GM23248 (cell line): ENCODE data around the gene DNAL4. TPM values are rescaled to one million over a fixed set of nuclear protein-coding genes. Genes with fewer than 3 reads are reported as not detected.

Experiments
- DNase-seq: peaks from one replicate; pipeline ENCODE4 v3.0.0-alpha.2; 2015
- H2AFZ ChIP-seq: fragments of 200-600 bp; sonication (generic); 2 replicates; pipeline ENCODE4 v1.6.1; 2016; ENCODE audit warnings: antibody characterized with exemption
- H3F3A ChIP-seq: fragments of 200-600 bp; sonication (generic); 2 replicates; pipeline ENCODE4 v1.6.1; 2016; ENCODE audit warnings: mild to moderate bottlenecking, antibody characterized with exemption, mixed run types; ENCODE audit not compliant: insufficient read depth
- H3K27ac ChIP-seq: fragments of 200-600 bp; sonication (generic); 2 replicates; pipeline ENCODE4 v1.5.1; 2016; ENCODE audit warnings: mild to moderate bottlenecking
- H3K27me3 ChIP-seq: fragments of 200-600 bp; sonication (generic); replicated peaks from 2 replicates; pipeline ENCODE4 v1.6.1; 2016; ENCODE audit warnings: mild to moderate bottlenecking; ENCODE audit not compliant: insufficient read depth
- H3K36me3 ChIP-seq: fragments of 200-600 bp; sonication (generic); 2 replicates; pipeline ENCODE4 v1.6.1; 2016; ENCODE audit warnings: low read depth, mild to moderate bottlenecking
- H3K4me1 ChIP-seq: fragments of 200-600 bp; sonication (generic); 2 replicates; pipeline ENCODE4 v1.6.1; 2016; ENCODE audit warnings: mild to moderate bottlenecking; ENCODE audit not compliant: insufficient read depth
- H3K4me2 ChIP-seq: fragments of 200-600 bp; sonication (generic); one replicate; pipeline ENCODE4 v1.6.1; 2016; ENCODE audit warnings: mild to moderate bottlenecking; ENCODE audit not compliant: unreplicated experiment
- H3K4me3 ChIP-seq: fragments of 200-600 bp; sonication (generic); 2 replicates; pipeline ENCODE4 v1.5.1; 2016; ENCODE audit warnings: mild to moderate bottlenecking
- H3K79me2 ChIP-seq: fragments of 200-600 bp; sonication (generic); 2 replicates; pipeline ENCODE4 v1.6.1; 2016; ENCODE audit warnings: mild to moderate bottlenecking; ENCODE audit not compliant: insufficient read depth
- H3K9ac ChIP-seq: fragments of 200-600 bp; sonication (generic); 2 replicates; pipeline ENCODE4 v1.6.1; 2016; ENCODE audit warnings: mild to moderate bottlenecking
- H3K9me2 ChIP-seq: fragments of 200-600 bp; sonication (generic); 2 replicates; pipeline ENCODE4 v1.6.1; 2016; ENCODE audit warnings: mixed run types, mild to moderate bottlenecking, moderate library complexity; ENCODE audit not compliant: insufficient read depth
- H3K9me3 ChIP-seq: fragments of 200-600 bp; sonication (generic); one replicate; pipeline ENCODE4 v1.6.1; 2017; ENCODE audit warnings: low read depth
- H4K20me1 ChIP-seq: fragments of 200-600 bp; sonication (generic); 2 replicates; pipeline ENCODE4 v1.6.0; 2016; ENCODE audit not compliant: insufficient read depth
- EZH2 ChIP-seq: fragments of 200-600 bp; sonication (generic); IDR thresholded peaks from 2 replicates; pipeline ENCODE4 v1.6.1; 2018; ENCODE audit warnings: antibody characterized with exemption, mild to moderate bottlenecking; ENCODE audit not compliant: insufficient read depth, poor library complexity, severe bottlenecking
- EZH2phosphoT487 ChIP-seq: fragments of 200-600 bp; sonication (generic); IDR thresholded peaks from 2 replicates; pipeline ENCODE4 v1.6.1; 2018; ENCODE audit warnings: antibody characterized with exemption, moderate library complexity, mild to moderate bottlenecking, low read depth; ENCODE audit not compliant: insufficient read depth
- WGBS, 2 experiments: methylation state at CpG; one replicate each; pipeline ENCODE4 v1.1.6; 2015 to 2017; ENCODE audit warnings: low lambda C conversion rate in 2 of 2, low coverage in 1 of 2; ENCODE audit errors: missing lambda C conversion rate in 2 of 2; 5-methylcytosine and 5-hydroxymethylcytosine counted together
- in situ Hi-C: fragments of 300-500 bp; cut with MboI; formaldehyde crosslinking; loops from 2 replicates; pipeline ENCODE4 v1.15.0; 2020
- polyA plus RNA-seq: library from polyadenylated mRNA; unstranded; fragments of >200 nt; fragmentation: Nextera tagmentation; extraction: Ambion mirVana; gene quantifications from 2 replicates; pipeline ENCODE4 v1.2.1, GENCODE V29; 2016
- total RNA-seq: library from RNA; depleted of rRNA; stranded (reverse); fragments of >200 nt; shearing (Covaris generic); gene quantifications from 2 replicates; pipeline ENCODE4 v1.2.3, GENCODE V29; 2014

Gene DNAL4
- total and polyA plus RNA-seq, 2 experiments from 2014 or later, result 14.2 to 18.9 TPM

- no peak for DNase-seq
- H3K4me3 ChIP-seq, result no peak overlapping the region
- TF ChIP-seq EZH2phosphoT487 (no peak), EZH2 (no peak)
- no peaks in the 10 kb centered on the region for H3K27me3 ChIP-seq
- H3K9ac ChIP-seq, result no peak overlapping the region
- no peak overlapping the region for H3K27ac ChIP-seq
- no peaks in the 10 kb centered on the region for H3K4me1 ChIP-seq
- no peak overlapping the region for H3K4me2 ChIP-seq
- no peaks in the 10 kb centered on the region for H3F3A ChIP-seq
- 75 to 77% methylated on average over 4 to 6 of the region's 6 CpGs for WGBS, 2 experiments
- no peaks in the 10 kb centered on the region for H4K20me1 ChIP-seq
- no peaks in the 10 kb centered on the region for H3K79me2 ChIP-seq
- in situ Hi-C loops, result no loop called here
- H3K9me3 ChIP-seq, result no peaks in the 10 kb centered on the region
- H3K36me3 ChIP-seq, result no peaks in the 10 kb centered on the region
- H2AFZ ChIP-seq, result no peak overlapping the region
- no peaks in the 10 kb centered on the region for H3K9me2 ChIP-seq
These were observed 17.9 kb downstream of the DNAL4 start for GRCh38 chr22:38776086-38776485.

GRCh38 chr22:38775656-38776055 lies 18.3 kb downstream of the DNAL4 start:
- no peaks in the 10 kb centered on the region for H3K4me1 ChIP-seq
- DNase-seq, result no peak
- TF ChIP-seq EZH2, result no peak
- TF ChIP-seq EZH2phosphoT487, result no peak
- no peaks in the 10 kb centered on the region for H3K9me3 ChIP-seq
- no peak overlapping the region for H3K4me2 ChIP-seq
- no peak overlapping the region for H2AFZ ChIP-seq
- H3K9me2 ChIP-seq, result no peaks in the 10 kb centered on the region
- no peaks in the 10 kb centered on the region for H4K20me1 ChIP-seq
- in situ Hi-C loops, result no loop called here
- no peaks in the 10 kb centered on the region for H3K27me3 ChIP-seq
- no peaks in the 10 kb centered on the region for H3F3A ChIP-seq
- H3K4me3 ChIP-seq, result no peak overlapping the region
- no peak overlapping the region for H3K27ac ChIP-seq
- 69 to 73% methylated on average over 13 of the region's 13 CpGs for WGBS, 2 experiments
- H3K79me2 ChIP-seq, result no peaks in the 10 kb centered on the region
- H3K36me3 ChIP-seq, result no peaks in the 10 kb centered on the region
- H3K9ac ChIP-seq, result no peak overlapping the region

- no peak for DNase-seq
- H3K9me2 ChIP-seq, result no peaks in the 10 kb centered on the region
- H4K20me1 ChIP-seq, result no peaks in the 10 kb centered on the region
- H3K9ac ChIP-seq, result no peak overlapping the region
- H3K79me2 ChIP-seq, result no peaks in the 10 kb centered on the region
- H3K4me3 ChIP-seq, result no peak overlapping the region
- no peak overlapping the region for H3K27ac ChIP-seq
- H3K27me3 ChIP-seq, result no peaks in the 10 kb centered on the region
- H3K36me3 ChIP-seq, result no peaks in the 10 kb centered on the region
- no peaks in the 10 kb centered on the region for H3K9me3 ChIP-seq
- TF ChIP-seq EZH2phosphoT487 (no peak), EZH2 (no peak)
- H2AFZ ChIP-seq, result no peak overlapping the region
- H3F3A ChIP-seq, result no peaks in the 10 kb centered on the region
- no peak overlapping the region for H3K4me2 ChIP-seq
- no peaks in the 10 kb centered on the region for H3K4me1 ChIP-seq
- 60 to 64% methylated on average over 10 to 11 of the region's 11 CpGs for WGBS, 2 experiments
- in situ Hi-C loops, result no loop called here
These were observed 19.3 kb downstream of the DNAL4 start for GRCh38 chr22:38774496-38775166.

GRCh38 chr22:38773363-38773946 lies 20.5 kb downstream of the DNAL4 start:
- Histone ChIP-seq H3K4me3 (no peak overlapping the region), H4K20me1 (no peaks in the 10 kb centered on the region), H3K9me3 (no peaks in the 10 kb centered on the region), H3K9ac (no peak overlapping the region), H3K79me2 (no peaks in the 10 kb centered on the region), H3K4me2 (no peak overlapping the region), H3K27ac (no peak overlapping the region), H3K9me2 (no peaks in the 10 kb centered on the region), H3K4me1 (no peaks in the 10 kb centered on the region), H3K36me3 (no peaks in the 10 kb centered on the region), H2AFZ (no peak overlapping the region), H3K27me3 (no peaks in the 10 kb centered on the region), H3F3A (no peaks in the 10 kb centered on the region)
- 91 to 92% methylated on average over 4 of the region's 4 CpGs for WGBS, 2 experiments
- no peak for TF ChIP-seq EZH2
- no peak for TF ChIP-seq EZH2phosphoT487
- in situ Hi-C loops, result no loop called here
- no peak for DNase-seq

GRCh38 chr22:38772623-38772873 lies 21.4 kb downstream of the DNAL4 start:
- Histone ChIP-seq H3K27me3 (no peaks in the 10 kb centered on the region), H2AFZ (no peak overlapping the region), H3K4me3 (no peak overlapping the region), H4K20me1 (no peaks in the 10 kb centered on the region), H3K9me3 (no peaks in the 10 kb centered on the region), H3K79me2 (no peaks in the 10 kb centered on the region), H3F3A (no peaks in the 10 kb centered on the region), H3K36me3 (no peaks in the 10 kb centered on the region), H3K9ac (no peak overlapping the region), H3K27ac (no peak overlapping the region), H3K9me2 (no peaks in the 10 kb centered on the region), H3K4me2 (no peak overlapping the region), H3K4me1 (no peaks in the 10 kb centered on the region)
- 81 to 82% methylated on average over 8 of the region's 8 CpGs for WGBS, 2 experiments
- no peak for TF ChIP-seq EZH2
- TF ChIP-seq EZH2phosphoT487, result no peak
- in situ Hi-C loops, result no loop called here
- no peak for DNase-seq
